Measurements from ENCODE around the gene SMIM34.
"Not testable (repeated sequence)": the region's sequence is repeated elsewhere in the genome, so short reads cannot be mapped to it uniquely, and the experiment has no call there.

- TF ChIP-seq TAF1 (IDR thresholded peaks at IDR 0.05; ENCODE audit: low read depth); CTCF (IDR thresholded peaks at IDR 0.05; ENCODE audit: poor library complexity, severe bottlenecking); EZH2 (IDR thresholded peaks at IDR 0.05; ENCODE audit: borderline replicate concordance, insufficient read depth, low read length, poor library complexity, severe bottlenecking): not testable (repeated sequence)
Measured at GRCh38 chr21:34407294-34407693, 16.5 kb downstream of the SMIM34 start.
